ENCODE results near the gene CYP3A7.
"Not testable (repeated sequence)": the region's sequence is repeated elsewhere in the genome, so short reads cannot be mapped to it uniquely, and the experiment has no call there.

Gene CYP3A7

DNA sequence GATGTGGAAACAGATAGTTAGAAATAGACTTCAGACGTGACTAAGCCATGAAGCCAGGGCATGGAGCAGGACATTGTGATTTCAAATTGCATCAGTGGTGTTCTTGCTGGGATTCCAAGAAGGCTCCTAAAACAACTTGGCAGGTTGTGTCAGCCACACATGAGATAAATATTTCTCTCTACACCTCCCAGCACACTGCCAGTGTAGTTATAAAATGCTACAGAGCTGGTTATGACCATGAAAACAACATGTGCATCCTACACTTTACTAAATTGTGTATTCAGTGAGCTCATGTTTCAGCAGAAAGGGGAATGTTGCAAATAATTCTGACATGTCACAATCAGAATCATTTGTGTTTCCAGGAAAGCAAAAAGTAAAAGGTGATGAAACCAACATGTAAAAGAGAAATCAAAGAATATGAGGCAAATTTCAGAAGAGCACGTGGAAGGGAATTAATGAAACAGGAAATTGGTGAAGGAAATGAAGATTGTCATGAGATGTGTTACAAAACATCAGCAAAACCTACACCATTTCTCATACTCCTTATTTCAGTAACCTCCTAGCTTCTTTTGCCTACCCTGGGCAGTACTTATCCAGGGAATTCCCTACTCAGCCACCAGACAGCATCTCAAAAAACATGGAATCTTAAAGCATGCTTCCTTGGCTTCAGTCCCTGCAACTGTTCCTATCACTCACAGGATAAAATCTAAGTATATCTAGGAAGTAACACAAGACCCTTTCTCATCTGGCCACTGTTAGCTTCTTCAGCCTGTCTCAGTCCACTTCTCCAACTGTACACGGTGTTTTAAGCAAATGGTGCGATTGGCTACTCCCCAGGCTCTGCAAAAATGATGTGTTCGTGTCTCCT is 5.8 kb upstream of the CYP3A7 start:
- no peak for DNase-seq

- no peak for DNase-seq
These were observed 4.9 kb upstream of the CYP3A7 start for GRCh38 chr7:99739699-99740572.

DNA sequence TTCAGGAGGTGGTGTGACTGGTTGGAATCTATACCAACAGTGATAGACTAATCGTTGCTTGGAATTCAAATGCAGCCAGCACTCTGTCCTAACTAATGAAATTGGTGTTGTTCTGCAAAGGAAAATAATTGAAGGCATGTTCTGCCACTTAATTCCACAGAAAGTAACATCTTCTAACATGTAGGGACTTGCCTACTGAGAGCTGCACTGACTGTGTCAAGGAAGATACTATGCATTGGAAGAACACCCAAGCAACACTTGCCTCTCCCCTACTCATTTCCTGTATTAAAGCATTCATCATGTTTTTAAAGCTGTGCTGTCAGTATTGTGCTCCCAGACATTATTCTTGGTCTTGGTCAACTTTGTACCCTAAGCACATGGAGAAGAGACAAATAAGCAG is 2.7 kb upstream of the CYP3A7 start:
- DNase-seq = no peak

DNA sequence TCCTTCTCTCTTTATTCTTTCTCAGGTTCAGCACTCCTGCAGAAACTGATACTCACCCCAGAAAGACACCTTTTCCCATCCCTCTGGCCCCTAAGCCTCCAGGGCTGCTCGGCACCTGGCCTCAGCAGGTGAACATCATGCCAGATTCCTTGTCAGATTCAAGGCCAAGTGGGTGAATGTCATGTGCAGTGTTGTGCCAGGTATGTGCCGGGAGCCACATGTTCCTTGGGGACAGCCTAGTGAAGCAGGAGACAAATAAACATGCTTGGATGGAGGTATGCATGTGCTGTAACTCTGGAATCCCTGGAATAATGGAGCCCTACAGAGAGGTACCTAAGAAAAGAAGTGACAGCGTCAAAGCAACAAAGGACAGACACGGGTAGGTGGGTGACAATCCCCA is 1.7 kb upstream of the CYP3A7 start:
- not testable (repeated sequence) for DNase-seq

- no peak for DNase-seq
These were observed 1.5 kb downstream of the CYP3A7 start for GRCh38 chr7:99733448-99733847.

DNA sequence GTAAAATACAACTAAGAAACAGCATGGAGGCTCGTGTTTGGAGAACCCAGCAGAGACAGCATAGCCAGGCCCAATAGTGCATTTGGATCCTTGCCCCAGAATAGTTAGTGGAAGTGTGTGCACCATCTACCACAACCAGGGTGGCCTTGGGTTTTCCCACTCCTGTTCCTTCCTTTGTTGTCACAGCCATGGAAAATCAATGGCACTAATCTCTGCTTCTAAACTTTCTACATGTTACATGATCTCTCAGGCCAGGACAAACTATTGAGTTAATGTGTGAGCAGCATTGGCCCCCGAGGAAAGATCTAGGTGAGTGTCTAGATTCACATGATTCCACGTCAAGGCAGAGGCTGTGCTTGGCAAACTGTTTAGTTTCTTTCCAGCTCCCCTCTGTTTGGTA is 2.0 kb downstream of the CYP3A7 start:
- DNase-seq = no peak

DNA sequence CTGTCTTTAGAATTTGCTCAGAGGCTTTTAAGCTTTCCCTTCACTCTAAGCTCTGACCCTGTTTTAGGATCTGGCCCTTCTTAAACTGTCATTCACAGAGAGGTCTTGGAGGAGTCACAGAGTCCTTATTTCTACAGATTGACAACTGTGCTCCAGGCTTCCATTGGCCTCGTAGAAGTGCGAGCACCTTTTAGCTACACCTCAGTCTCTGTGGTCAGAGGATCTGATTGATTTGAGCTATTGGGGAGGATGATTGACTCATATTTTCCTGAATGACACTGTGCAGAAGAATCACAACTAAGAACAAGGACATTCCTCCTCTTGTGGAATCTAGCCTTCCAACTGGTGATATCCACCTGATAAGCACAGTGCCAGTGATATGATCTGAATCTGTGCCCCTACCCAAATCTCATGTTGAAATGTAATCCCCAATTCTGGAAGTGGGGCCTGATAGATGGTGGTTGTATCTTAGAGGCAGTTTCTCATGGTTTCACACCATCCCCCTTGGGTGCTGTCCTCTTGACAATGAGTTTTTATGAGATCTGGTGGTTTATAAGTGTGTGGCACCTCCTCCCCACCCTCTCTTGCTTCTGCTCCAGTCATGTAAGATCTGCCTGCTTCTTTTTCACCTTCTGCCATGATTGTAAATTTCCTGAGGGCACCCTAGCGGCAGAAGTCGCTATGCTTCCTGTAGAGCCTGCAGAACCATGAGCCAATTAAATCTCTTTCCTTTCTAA is 3.2 kb downstream of the CYP3A7 start:
- DNase-seq = no peak

DNA sequence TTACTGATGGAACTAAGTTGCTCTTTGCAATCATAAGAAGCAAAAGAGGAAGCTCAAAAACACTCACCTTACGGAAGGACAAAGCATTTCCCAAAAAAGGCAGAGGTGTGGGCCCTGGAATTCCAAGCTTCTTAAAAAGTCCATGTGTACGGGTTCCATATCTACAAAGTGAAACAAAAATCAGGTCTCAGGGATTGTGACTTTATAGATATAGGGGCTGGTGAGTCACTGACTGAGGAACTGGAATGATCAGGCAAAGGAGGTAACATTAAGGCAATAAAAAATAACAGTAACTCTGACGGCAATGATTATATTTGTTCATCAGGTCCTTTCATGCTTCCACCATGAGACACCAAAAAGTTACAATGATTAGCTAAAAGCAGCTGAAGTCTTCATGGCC is 4.0 kb downstream of the CYP3A7 start:
- no peak for DNase-seq

- DNase-seq = no peak
These were observed 4.7 kb downstream of the CYP3A7 start for GRCh38 chr7:99730238-99730810.

- no peak for DNase-seq
These were observed 5.3 kb downstream of the CYP3A7 start for GRCh38 chr7:99729486-99730237.

- DNase-seq = no peak
These were observed 6.4 kb downstream of the CYP3A7 start for GRCh38 chr7:99728615-99729014.

GRCh38 chr7:99723201-99723600 is 11.8 kb downstream of the CYP3A7 start:
- DNase-seq = not testable (repeated sequence)

- DNase-seq = no peak
These were observed 14.0 kb downstream of the CYP3A7 start for GRCh38 chr7:99720800-99721595.

DNA sequence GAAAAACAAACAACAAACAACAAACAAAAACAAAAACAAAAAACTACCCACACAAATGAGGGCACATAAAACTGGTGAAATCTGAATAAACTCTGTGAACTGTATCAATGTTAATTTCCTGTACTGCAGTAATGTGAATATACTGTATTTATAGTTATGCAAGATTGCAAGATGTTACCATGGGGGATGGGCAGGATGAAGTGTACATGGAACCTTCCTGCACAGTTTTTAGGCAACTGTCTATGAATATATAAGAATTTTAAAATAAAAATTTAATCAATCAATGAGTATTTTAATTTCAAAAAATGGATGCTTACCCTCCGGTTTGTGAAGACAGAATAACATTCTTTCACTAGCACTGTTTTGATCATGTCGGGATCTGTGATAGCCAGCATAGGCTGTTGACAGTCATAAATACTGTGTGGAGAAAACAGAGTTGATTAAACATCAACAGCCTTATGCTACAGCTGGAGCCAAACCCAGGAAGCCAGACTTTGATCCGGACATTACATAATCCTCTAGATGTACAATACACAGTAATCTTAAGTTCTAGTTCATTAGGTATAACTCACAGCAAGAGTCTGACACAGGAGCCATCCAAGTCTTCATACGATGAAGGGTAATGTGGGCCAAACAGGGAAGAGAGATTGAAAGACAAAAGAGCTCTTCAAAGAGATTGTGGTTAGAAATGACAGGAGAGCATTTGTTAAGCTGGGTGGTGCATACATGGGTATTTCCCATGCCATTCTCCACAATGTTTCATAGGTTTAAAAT is 14.8 kb downstream of the CYP3A7 start:
- no peak for DNase-seq

- no peak for DNase-seq
These were observed 20.9 kb downstream of the CYP3A7 start for GRCh38 chr7:99713995-99714570.

DNA sequence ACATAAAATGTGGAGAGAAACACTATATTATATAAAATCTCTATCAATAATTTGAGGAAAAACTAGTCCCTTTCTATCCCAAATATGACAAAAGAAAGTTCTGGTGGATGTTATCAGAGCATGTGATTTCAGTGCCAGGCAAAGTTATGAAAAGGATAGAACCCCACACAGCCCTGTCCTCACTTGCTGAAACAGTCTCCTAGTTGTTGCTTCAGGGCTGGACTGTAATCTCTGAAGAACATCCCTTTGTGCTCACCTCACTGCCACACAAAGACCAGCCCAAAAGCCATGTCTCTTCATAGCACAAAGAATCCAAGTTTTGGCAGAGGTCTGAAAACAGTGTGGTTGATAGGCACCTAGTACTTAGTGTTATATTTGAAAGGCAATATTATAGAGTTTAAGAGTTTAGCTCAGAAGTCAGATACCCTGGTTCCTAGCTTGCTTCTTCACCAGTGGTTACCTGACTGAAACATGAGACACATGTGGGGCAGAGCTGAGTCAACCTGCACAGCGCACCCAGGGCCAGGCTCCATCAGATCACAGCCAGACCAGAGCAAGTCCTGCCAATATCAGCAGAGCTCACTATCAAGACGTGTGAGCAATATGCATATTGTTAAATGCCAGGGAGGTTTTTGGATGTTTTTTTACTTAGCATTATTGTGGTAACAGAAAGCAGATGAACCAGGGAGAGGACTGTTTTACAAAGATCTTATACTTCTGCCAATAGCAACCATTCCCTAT is 25.0 kb downstream of the CYP3A7 start:
- DNase-seq = no peak

- DNase-seq = no peak
These were observed 25.7 kb downstream of the CYP3A7 start for GRCh38 chr7:99709260-99709659.

DNA sequence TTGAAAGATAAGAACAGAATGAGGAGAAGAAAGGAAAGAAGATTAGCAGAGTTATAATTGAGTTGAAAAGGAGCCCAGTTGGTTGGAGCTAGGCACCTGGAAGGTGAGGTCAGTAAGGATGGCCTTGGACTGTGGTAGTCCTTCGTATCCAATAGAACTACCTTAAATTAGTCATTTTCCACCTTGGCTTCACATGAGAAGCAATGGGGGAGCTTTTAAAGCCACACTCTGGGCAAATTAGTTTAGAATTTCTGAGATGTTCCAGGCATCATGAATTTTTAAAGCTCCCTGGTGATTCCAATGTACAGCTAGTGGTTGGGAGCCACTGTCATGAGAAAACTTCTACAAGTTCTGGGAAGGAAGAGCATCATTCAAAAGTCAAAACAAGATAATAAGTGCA is 27.9 kb downstream of the CYP3A7 start:
- no peak for DNase-seq

DNA sequence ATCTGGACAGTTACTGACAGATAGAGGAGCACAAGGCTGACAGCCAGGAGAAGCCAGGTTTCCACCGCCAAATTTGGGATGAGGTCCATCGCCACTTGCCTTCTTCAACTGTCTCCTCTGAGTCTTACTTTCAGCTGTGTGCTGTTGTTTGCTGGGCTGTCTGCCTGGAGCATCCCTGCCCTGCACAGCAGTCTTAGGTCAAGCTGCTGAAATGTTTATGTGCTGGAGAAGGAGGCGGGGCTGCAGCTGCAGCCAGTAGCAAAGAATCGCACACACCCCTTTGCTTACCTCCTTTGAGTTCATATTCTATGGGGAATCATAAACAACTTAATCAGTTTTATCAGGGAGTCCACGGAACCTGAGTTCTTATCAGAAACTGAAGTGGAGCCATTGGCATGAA is 35.0 kb downstream of the CYP3A7 start:
- DNase-seq = no peak

Measured in CD4-positive, alpha-beta T cell treated with Interleukin-1 beta for 1 hour (primary cell).